ENCODE data around the gene AKIRIN1. TPM values are rescaled to one million over a fixed set of nuclear protein-coding genes. Genes with fewer than 3 reads are reported as not detected.

AKIRIN1 gene
- total RNA-seq, 1 experiment from 2014 or later: 60.0 TPM

DNA sequence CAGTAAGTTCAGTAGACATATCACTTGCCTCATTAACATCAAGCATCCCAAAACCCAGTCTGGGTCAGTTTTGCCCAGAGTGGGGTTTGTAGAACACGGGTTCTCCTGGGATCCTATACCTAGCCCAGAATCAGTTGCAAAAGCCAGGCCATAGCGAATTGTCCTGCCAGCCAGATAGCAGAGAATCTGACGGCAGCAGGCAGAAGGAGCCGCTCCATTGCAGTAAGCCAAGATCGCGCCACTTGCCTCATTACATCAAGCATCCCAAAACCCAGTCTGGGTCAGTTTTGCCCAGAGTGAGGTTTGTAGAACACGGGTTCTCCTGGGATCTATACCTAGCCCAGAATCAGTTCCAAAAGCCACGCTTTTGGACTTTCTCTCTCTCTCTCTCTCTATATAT is 54.2 kb downstream of the AKIRIN1 start:
- Histone ChIP-seq H3K4me2 (ENCODE audit: low read length) (no peak overlapping the region), H3K9ac (ENCODE audit: low read length) (no peak overlapping the region), H2AFZ (ENCODE audit: low read depth, low read length, poor library complexity, severe bottlenecking) (no peak overlapping the region), H3K27me3 (ENCODE audit: insufficient read depth, low read length) (no peaks in the 10 kb centered on the region), H3K79me2 (ENCODE audit: insufficient read depth, low read length) (no peaks in the 10 kb centered on the region), H3K9me2 (ENCODE audit: insufficient read depth) (no peaks in the 10 kb centered on the region), H3K36me3 (ENCODE audit: control insufficient read depth in 1 of 2, insufficient read depth in 2 of 2, low read length in 2 of 2) (no peaks in the 10 kb centered on the region), H3K27ac (ENCODE audit: low read depth, low read length) (no peak overlapping the region), H3K9me3 (ENCODE audit: control insufficient read depth in 1 of 2, insufficient read depth in 1 of 2, low read depth in 1 of 2, low read length in 2 of 2) (no peaks in the 10 kb centered on the region), H3K4me3 (replicated peaks in 1 of 2; ENCODE audit: low read depth in 1 of 2, low read length in 2 of 2) (no peak overlapping the region), H4K20me1 (ENCODE audit: insufficient read depth) (no peaks in the 10 kb centered on the region), H3K4me1 (ENCODE audit: control insufficient read depth in 1 of 2, insufficient read depth in 2 of 2, low read length in 2 of 2) (peaks cover 4 to 5% of the 10 kb centered on the region in 2 experiments; a peak in 3 of 4 replicates)
- intact Hi-C loops (cut with micrococcal nuclease): no loop called here
- RAD21 ChIA-PET (ENCODE audit: low non-redundant PET in 1 of 2, low total read pairs in 2 of 2, uncharacterized antibody in 2 of 2, unreplicated experiment in 2 of 2): interaction anchor here in 1 of 2 experiments (0.6 kb wide), 1 partner anchor 172 kb away, joined by 3 read pairs; the partner anchor contains the start of gene MYCBP
- BruUV-seq (replicated peaks): no TSS peak
- no peak for DNase-seq (ENCODE audit: low read depth, low spot score)
- CTCF ChIA-PET: no interaction called here
- TF ChIP-seq, protein P1, sequence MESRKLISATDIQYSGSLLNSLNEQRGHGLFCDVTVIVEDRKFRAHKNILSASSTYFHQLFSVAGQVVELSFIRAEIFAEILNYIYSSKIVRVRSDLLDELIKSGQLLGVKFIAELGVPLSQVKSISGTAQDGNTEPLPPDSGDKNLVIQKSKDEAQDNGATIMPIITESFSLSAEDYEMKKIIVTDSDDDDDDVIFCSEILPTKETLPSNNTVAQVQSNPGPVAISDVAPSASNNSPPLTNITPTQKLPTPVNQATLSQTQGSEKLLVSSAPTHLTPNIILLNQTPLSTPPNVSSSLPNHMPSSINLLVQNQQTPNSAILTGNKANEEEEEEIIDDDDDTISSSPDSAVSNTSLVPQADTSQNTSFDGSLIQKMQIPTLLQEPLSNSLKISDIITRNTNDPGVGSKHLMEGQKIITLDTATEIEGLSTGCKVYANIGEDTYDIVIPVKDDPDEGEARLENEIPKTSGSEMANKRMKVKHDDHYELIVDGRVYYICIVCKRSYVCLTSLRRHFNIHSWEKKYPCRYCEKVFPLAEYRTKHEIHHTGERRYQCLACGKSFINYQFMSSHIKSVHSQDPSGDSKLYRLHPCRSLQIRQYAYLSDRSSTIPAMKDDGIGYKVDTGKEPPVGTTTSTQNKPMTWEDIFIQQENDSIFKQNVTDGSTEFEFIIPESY (IDR thresholded peaks at IDR 0.05; ENCODE audit: extremely low read depth, insufficient replicate concordance, low read length): no peak
- TF ChIP-seq EZH2phosphoT487 (IDR thresholded peaks at IDR 0.05; ENCODE audit: borderline replicate concordance): no peak
- TF ChIP-seq YY1 (IDR thresholded peaks at IDR 0.05; ENCODE audit: extremely low read depth, insufficient replicate concordance, low read depth, low read length): no peak
- no peak for TF ChIP-seq FOSL1 (IDR thresholded peaks at IDR 0.05; ENCODE audit: low read depth)
- TF ChIP-seq ELF1 (IDR thresholded peaks at IDR 0.05; ENCODE audit: borderline replicate concordance, low read depth): no peak
- TF ChIP-seq POLR2A (IDR thresholded peaks at IDR 0.05; ENCODE audit: borderline replicate concordance, extremely low read depth, insufficient read depth, insufficient read length): no peak
- no peak for TF ChIP-seq ZFX (IDR thresholded peaks at IDR 0.05)
- no peak for TF ChIP-seq JUND (IDR thresholded peaks at IDR 0.05)
- TF ChIP-seq, protein P2, sequence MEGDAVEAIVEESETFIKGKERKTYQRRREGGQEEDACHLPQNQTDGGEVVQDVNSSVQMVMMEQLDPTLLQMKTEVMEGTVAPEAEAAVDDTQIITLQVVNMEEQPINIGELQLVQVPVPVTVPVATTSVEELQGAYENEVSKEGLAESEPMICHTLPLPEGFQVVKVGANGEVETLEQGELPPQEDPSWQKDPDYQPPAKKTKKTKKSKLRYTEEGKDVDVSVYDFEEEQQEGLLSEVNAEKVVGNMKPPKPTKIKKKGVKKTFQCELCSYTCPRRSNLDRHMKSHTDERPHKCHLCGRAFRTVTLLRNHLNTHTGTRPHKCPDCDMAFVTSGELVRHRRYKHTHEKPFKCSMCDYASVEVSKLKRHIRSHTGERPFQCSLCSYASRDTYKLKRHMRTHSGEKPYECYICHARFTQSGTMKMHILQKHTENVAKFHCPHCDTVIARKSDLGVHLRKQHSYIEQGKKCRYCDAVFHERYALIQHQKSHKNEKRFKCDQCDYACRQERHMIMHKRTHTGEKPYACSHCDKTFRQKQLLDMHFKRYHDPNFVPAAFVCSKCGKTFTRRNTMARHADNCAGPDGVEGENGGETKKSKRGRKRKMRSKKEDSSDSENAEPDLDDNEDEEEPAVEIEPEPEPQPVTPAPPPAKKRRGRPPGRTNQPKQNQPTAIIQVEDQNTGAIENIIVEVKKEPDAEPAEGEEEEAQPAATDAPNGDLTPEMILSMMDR (IDR thresholded peaks at IDR 0.05 in 2 of 3, conservative IDR thresholded peaks at IDR 0.05 in 1 of 3; ENCODE audit: borderline replicate concordance in 1 of 3, insufficient read depth in 1 of 3, low read depth in 2 of 3, low read length in 2 of 3): no peak
- TF ChIP-seq EGR1 (IDR thresholded peaks at IDR 0.05; ENCODE audit: low read depth): no peak
- no peak for TF ChIP-seq ZNF274 (IDR thresholded peaks at IDR 0.05; ENCODE audit: low read depth, low read length)
- TF ChIP-seq, protein P3, sequence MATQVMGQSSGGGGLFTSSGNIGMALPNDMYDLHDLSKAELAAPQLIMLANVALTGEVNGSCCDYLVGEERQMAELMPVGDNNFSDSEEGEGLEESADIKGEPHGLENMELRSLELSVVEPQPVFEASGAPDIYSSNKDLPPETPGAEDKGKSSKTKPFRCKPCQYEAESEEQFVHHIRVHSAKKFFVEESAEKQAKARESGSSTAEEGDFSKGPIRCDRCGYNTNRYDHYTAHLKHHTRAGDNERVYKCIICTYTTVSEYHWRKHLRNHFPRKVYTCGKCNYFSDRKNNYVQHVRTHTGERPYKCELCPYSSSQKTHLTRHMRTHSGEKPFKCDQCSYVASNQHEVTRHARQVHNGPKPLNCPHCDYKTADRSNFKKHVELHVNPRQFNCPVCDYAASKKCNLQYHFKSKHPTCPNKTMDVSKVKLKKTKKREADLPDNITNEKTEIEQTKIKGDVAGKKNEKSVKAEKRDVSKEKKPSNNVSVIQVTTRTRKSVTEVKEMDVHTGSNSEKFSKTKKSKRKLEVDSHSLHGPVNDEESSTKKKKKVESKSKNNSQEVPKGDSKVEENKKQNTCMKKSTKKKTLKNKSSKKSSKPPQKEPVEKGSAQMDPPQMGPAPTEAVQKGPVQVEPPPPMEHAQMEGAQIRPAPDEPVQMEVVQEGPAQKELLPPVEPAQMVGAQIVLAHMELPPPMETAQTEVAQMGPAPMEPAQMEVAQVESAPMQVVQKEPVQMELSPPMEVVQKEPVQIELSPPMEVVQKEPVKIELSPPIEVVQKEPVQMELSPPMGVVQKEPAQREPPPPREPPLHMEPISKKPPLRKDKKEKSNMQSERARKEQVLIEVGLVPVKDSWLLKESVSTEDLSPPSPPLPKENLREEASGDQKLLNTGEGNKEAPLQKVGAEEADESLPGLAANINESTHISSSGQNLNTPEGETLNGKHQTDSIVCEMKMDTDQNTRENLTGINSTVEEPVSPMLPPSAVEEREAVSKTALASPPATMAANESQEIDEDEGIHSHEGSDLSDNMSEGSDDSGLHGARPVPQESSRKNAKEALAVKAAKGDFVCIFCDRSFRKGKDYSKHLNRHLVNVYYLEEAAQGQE (IDR thresholded peaks at IDR 0.05; ENCODE audit: low read depth): no peak
- no peak for TF ChIP-seq EZH2 (IDR thresholded peaks at IDR 0.05)
- TF ChIP-seq TCF7L2 (IDR thresholded peaks at IDR 0.05; ENCODE audit: borderline replicate concordance, extremely low read depth, insufficient read depth, insufficient read length): no peak
- TF ChIP-seq CBX3 (IDR thresholded peaks at IDR 0.05; ENCODE audit: low read depth): no peak
- no peak for ATAC-seq
- POLR2A ChIA-PET: no interaction called here
